ENCODE results near the gene OR6J1. TPM values are rescaled to one million over a fixed set of nuclear protein-coding genes. Genes with fewer than 3 reads are reported as not detected.
"Not testable (repeated sequence)": the region's sequence is repeated elsewhere in the genome, so short reads cannot be mapped to it uniquely, and the experiment has no call there.

The OR6J1 gene
- total and polyA plus RNA-seq, 9 of the 15 experiments (the other 6 are each of a cell fraction or from before 2014, with no cell fraction given): not detected

- H2AFZ ChIP-seq (ENCODE audit: low read depth, low read length); CTCF ChIA-PET (ENCODE audit: low intra/inter-chr PET ratio); H3K27me3 ChIP-seq (ENCODE audit: control insufficient read depth in 2 of 2, insufficient read depth in 2 of 2, low read length in 2 of 2); BruUV-seq (replicated peaks); H3K9me3 ChIP-seq (replicated peaks; ENCODE audit: control insufficient read depth, insufficient read depth, low read depth, low read length); ATAC-seq; in situ Hi-C loops (cut with MboI); H4K20me1 ChIP-seq (replicated peaks; ENCODE audit: control insufficient read depth, insufficient read depth, low read length); H3K9me1 ChIP-seq (ENCODE audit: control insufficient read depth, insufficient read depth, low read length): not testable (repeated sequence)
- FAIRE-seq (peak; percentile 49), DNase-seq (ENCODE audit: extremely low read depth in 1 of 4, low spot score in 3 of 4) (peak in 1 of 4 experiments; percentile 16)
- Histone ChIP-seq H3K9ac (ENCODE audit: insufficient read depth in 1 of 2, low read depth in 2 of 2, low read length in 2 of 2) (peak overlapping the region in 1 of 2 experiments; percentile 88; a peak in 3 of 4 replicates), H3K4me1 (replicated peaks in 1 of 2; ENCODE audit: control insufficient read depth in 2 of 2, insufficient read depth in 2 of 2, low read length in 2 of 2) (peaks cover 7 to 18% of the 10 kb centered on the region in 2 experiments), H3K79me2 (ENCODE audit: control insufficient read depth, insufficient read depth, low read length) (peaks cover 57% of the 10 kb centered on the region), H3K4me2 (ENCODE audit: insufficient read depth, low read length) (peak overlapping the region; percentile 84), H3K4me3 (peak overlapping the region; percentile 65), H3K27ac (ENCODE audit: extremely low read depth, low read depth, low read length) (peak overlapping the region; percentile 87), H3K36me3 (ENCODE audit: control insufficient read depth, insufficient read depth, low read length) (peaks cover 10% of the 10 kb centered on the region; the same call in 2 of the 3 replicates)
- WGBS (ENCODE audit: insufficient coverage, low coverage, missing lambda C conversion rate): 50% methylated on average over 10 of the region's 10 CpGs
- intact Hi-C loops (cut with micrococcal nuclease): loop anchor here (5.0 kb wide), 1 partner anchor 59 kb away; no protein-coding TSS in a partner anchor
- POLR2A ChIA-PET: interaction anchor here (0.7 kb wide), 1 partner anchor 160 kb away, joined by 3 read pairs; no protein-coding TSS in a partner anchor
Measured at GRCh38 chr14:22587677-22588422, 56.3 kb downstream of the OR6J1 start.

GRCh38 chr14:22587247-22587646 lies 56.9 kb downstream of the OR6J1 start:
- H4K20me1 ChIP-seq (replicated peaks; ENCODE audit: control insufficient read depth, insufficient read depth, low read length): no peaks in the 10 kb centered on the region
- BruUV-seq (replicated peaks): no TSS peak
- H3K9me1 ChIP-seq (ENCODE audit: control insufficient read depth, insufficient read depth, low read length): no peaks in the 10 kb centered on the region
- FAIRE-seq (no peak), DNase-seq (ENCODE audit: extremely low read depth in 1 of 4, low spot score in 3 of 4) (no peak), ATAC-seq (no peak)
- 95% methylated on average over 5 of the region's 5 CpGs for WGBS (ENCODE audit: insufficient coverage, low coverage, missing lambda C conversion rate)
- H3K4me3 ChIP-seq: no peak overlapping the region
- ChIA-PET POLR2A (interaction anchor here (0.7 kb wide), 1 partner anchor 161 kb away, joined by 3 read pairs; no protein-coding TSS in a partner anchor), CTCF (ENCODE audit: low intra/inter-chr PET ratio) (no interaction called here)
- no peak overlapping the region for H3K9ac ChIP-seq (ENCODE audit: insufficient read depth in 1 of 2, low read depth in 2 of 2, low read length in 2 of 2)
- H3K36me3 ChIP-seq (ENCODE audit: control insufficient read depth, insufficient read depth, low read length): peaks cover 10% of the 10 kb centered on the region; the same call in 2 of the 3 replicates
- peaks cover 57% of the 10 kb centered on the region for H3K79me2 ChIP-seq (ENCODE audit: control insufficient read depth, insufficient read depth, low read length)
- H3K9me3 ChIP-seq (replicated peaks; ENCODE audit: control insufficient read depth, insufficient read depth, low read depth, low read length): no peaks in the 10 kb centered on the region
- intact Hi-C loops (cut with micrococcal nuclease) (loop anchor here (5.0 kb wide), 1 partner anchor 60 kb away; no protein-coding TSS in a partner anchor), in situ Hi-C loops (cut with MboI) (no loop called here)
- no peak overlapping the region for H3K27ac ChIP-seq (ENCODE audit: extremely low read depth, low read depth, low read length)
- H3K4me2 ChIP-seq (ENCODE audit: insufficient read depth, low read length): 0 out of 2 replicates have a peak overlapping the region, but pooled peaks have one; percentile 84
- no peaks in the 10 kb centered on the region for H3K27me3 ChIP-seq (ENCODE audit: control insufficient read depth in 2 of 2, insufficient read depth in 2 of 2, low read length in 2 of 2)
- peaks cover 7 to 16% of the 10 kb centered on the region in 2 experiments for H3K4me1 ChIP-seq (replicated peaks in 1 of 2; ENCODE audit: control insufficient read depth in 2 of 2, insufficient read depth in 2 of 2, low read length in 2 of 2)
- H2AFZ ChIP-seq (ENCODE audit: low read depth, low read length): no peak overlapping the region
- TF ChIP-seq ZNF3 (CRISPR knock-in tag; IDR thresholded peaks at IDR 0.05): no peak
- TF ChIP-seq MAFK (IDR thresholded peaks at IDR 0.05; ENCODE audit: low read length): no peak
- TF ChIP-seq MCM2 (IDR thresholded peaks at IDR 0.05; ENCODE audit: low read depth): no peak
- no peak for TF ChIP-seq CBX1 (IDR thresholded peaks at IDR 0.05; ENCODE audit: low read depth)
- no peak for TF ChIP-seq BCLAF1 (IDR thresholded peaks at IDR 0.05; ENCODE audit: borderline replicate concordance in 1 of 2, control insufficient read depth in 1 of 2, low read depth in 2 of 2, low read length in 1 of 2)
- TF ChIP-seq ZFP30 (CRISPR knock-in tag; IDR thresholded peaks at IDR 0.05; ENCODE audit: borderline replicate concordance): no peak
- TF ChIP-seq RAD51 (IDR thresholded peaks at IDR 0.05; ENCODE audit: borderline replicate concordance, low read depth): no peak
